Esophagus mucosa (tissue), 1 donor: ENCODE results near the gene MITF. TPM values are rescaled to one million over a fixed set of nuclear protein-coding genes. Genes with fewer than 3 reads are reported as not detected.
A peak's percentile ranks its signal among the peaks of the same experiment; 100 is the strongest.
"Not testable (repeated sequence)": the region's sequence is repeated elsewhere in the genome, so short reads cannot be mapped to it uniquely, and the experiment has no call there.

Source experiments
- ATAC-seq: fragments of 200-7000 bp; cut with Tn5 transposase; one replicate; pipeline ENCODE4 v1.9.1; 2020
- total RNA-seq: library from RNA; stranded (reverse); gene quantifications from one replicate; pipeline ENCODE4 v1.2.4, GENCODE V29; 2023
- donor health status: DM: yes; HTN: yes; CAD: no.

MITF gene
- total RNA-seq, 1 donor from 2014 or later = 2.1 TPM

DNA sequence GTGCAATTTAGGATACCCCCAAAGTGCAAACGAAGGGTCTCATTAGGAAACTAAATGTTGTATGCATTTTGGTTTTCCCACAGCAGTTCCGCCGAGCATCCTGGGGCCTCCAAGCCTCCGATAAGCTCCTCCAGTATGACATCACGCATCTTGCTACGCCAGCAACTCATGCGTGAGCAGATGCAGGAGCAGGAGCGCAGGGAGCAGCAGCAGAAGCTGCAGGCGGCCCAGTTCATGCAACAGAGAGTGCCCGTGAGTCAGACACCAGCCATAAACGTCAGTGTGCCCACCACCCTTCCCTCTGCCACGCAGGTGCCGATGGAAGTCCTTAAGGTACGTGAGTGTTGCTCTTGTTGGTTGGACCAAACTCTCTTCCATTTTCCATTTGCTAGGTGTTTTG lies 139.8 kb downstream of the MITF start:
- no peak for ATAC-seq

DNA sequence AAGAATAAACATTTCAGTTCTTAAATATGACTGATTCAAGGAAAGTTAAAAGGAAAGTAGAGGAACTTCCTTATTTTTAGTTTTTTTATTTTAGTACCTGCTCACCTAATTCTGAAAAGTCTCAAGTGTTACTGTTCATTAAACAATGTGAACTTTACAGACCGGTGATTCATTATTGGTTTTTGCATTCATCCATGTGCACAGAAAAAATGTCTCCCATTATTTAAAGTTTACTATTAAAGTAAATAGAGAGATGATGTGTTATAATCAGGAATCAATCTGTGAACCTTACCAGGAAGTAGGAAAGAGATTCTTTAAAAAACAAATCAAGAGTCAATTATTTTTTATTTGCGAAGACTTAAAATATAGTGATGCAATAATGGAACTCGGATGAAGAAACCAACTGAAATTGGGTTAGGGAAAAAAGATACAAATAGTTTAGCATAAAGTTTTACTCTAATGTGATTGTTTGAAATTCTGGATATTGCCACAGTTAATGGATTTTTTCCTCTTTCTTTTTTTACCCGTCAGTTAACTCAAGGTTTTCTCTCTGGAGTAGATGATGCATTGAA lies 140.9 kb downstream of the MITF start:
- no peak for ATAC-seq

DNA sequence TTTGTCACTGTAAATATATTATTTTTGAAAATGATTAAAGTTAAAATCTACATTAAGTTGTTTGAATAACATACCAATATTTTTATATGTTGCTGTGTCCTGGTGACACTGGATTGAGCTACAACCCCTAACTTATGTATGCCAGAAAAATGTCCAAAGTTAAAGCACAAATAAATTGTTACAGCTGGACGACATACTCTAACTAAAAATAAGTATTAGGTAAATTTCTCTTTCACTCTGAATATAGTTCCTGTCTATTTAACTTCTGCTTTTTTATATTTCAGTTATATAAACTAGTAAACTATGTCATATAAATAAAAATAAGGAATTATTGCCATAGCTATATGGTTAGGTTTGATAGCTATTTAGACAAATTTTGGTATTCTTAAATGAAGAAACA lies 141.8 kb downstream of the MITF start:
- no peak for ATAC-seq

DNA sequence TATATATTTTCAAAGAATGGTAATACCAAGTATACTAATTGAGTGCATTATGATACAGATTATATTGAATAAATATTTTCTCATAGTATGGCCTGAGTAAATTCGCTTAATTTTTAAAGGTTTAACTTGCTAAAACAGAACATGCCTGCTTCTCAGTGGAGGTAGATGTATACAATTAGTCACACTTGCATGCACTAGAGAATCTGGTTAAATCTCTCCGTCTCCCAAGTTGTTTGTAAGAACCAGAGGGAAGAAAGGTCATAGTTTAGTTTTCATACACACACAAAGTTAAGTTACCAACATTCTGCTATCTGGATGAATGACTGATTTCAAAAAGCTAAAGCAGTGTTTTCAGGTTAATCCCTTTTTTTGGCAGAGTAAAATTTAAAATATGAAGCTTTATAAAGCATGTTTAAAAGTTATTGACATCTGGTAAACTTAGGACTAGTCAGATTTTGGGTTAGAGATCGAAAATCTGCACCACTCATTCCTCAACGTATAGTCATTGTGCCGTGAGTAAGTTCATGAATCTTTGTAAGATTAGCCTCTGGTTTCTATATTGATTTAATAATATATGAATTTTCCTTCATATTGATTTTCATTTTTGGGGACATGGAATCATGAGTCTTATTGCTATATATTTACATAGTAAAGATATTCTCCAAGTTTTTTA lies 142.6 kb downstream of the MITF start:
- ATAC-seq = no peak

DNA sequence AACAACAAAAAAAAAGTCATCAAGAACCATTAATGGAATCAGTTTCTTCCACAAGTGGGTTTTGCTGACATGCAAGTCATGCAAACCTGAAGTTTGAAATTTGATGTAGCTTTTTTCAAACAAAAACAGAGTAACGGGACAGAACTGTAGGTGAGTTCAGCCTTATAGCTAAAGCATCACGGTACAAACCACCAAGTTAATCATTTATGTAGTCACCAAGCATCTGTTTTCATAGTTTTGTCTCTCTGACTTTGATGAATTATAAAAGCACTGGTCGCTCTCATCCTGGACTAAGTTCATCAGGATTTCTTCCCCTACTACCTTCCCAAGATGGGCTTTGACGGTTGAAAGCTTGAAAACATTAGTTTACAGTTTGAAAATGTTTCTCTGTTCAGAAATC lies 143.3 kb downstream of the MITF start:
- no peak for ATAC-seq

DNA sequence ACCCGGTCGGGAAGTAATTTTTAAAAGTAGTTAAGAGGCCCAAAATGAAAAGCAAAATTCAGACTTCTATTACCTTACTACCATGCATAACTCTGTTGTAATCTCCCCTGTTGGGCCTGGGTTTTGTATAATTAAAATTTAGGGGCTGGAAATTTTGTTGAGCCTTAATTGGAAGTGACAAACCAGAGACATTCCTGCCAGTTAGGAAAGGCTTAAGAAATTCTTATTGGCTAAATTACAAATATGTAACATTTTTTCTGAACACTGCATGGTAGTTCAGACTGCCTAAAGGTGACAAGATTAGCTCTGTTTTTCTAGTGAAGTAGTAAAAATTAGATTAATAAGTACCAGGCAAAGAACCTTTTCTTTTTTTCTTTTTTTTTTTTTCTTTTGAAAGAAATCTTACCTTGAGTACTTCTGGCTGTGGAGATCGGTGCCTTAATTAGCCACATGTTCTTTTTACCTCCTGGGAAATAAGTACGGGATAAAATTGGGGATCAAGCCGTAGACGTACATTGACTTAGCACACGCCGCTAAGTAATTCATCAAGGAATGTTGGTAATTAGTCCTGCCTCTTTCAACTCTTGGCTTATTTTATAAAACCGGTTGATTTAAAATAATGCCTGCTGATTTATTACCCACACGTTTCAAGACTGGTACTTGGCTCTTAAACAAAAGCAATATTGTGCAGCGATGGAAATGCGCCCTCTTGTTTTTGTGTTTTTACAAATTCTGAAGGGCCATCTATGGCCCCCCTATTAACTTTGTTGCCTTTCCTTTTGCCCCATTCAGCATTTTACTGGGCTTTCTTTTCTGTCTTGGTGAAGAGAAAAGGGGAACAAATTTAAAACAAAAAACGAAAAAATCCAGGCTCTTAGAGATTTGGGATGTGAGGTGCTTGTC lies 149.0 kb downstream of the MITF start:
- ATAC-seq = no peak

DNA sequence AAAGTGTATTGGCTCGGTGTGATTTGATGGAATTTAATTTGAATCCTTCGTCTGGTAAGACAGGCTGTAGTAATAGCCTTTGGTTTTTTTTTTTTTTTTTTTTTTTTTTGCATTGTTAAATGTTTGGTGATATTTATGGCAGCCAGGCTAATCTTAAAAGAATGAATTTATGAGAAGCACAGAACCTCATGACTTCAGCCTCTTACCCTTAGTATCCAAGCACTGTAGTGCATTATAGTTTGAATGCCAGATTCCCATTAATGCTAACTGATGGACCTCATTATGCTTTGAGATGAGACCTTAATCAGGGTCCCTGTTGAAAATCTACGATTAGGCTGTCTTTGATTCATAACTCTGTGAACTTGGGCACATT lies 149.7 kb downstream of the MITF start:
- ATAC-seq = no peak

DNA sequence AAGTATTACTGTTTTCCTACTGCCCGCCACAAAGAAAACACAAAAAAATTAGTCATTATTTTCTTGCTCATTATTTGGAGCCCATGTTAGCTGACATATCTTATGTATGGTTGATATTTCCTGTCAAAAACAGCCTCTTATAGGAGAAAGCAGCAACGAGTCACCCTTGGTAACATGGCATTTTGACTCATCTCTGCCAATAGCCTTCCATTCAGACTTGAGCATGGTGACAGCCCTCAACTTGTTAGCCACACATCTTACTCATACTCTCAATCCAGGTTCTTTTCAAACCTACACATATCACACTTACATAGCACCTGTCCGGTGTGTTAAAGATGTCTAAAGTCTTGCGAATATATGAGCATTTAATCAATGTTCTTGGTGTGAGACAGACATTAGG lies 150.8 kb downstream of the MITF start:
- no peak for ATAC-seq

DNA sequence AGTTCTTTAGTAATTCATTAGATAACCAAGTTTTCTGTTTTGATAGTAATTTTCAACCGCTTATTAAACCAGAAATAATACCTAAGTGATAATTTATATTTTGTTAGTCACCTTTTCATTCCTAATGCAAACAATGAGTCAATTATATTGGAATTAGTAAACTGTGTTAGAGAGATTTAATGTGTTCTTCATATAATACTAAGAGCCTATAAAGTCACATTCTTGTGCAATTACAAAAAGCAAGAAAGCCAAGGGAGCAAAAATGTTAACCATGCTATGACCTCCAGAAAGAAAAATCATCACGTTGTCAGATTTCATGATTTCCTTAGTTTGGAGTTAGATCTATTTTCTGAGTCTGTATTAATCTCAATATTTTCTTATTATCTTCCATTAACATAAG lies 151.4 kb downstream of the MITF start:
- no peak for ATAC-seq

DNA sequence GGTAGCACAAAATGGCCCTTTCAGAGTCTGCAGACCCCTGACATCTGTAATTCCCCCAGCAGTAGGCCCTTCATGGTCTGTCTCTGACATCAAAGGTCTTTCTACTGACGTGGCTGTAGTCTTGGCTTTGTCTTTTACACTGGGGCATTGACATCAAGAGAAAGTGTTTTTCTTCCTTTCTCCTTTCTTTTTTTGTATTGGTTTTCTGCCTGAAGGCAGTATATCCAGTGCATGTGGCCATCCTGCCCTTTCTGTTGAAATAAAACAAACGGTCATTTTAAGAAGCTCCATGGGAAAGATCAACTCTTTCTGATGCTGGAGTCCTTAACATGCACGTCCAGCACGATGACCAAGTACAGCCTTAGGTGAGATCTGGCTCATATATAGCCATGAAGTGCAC lies 153.4 kb downstream of the MITF start:
- no peak for ATAC-seq

DNA sequence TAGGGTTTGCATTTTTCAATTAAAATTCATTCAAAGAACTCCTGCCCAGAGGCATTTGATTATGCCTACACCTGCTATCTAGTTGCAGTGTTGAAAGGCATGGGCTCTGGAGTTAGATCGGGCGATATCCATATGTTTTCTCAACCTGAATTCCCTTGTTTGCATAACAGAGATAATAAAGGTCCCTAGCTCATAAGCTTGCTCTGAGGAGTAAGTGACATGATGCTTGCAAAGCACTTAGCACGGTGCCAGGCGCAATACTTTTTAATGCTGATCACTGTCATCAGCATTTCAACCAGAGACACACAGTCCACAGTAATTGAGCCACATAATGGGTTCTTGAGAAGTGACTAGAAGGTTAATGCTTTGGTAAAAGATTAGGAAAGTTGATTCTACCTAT lies 154.0 kb downstream of the MITF start:
- no peak for ATAC-seq

DNA sequence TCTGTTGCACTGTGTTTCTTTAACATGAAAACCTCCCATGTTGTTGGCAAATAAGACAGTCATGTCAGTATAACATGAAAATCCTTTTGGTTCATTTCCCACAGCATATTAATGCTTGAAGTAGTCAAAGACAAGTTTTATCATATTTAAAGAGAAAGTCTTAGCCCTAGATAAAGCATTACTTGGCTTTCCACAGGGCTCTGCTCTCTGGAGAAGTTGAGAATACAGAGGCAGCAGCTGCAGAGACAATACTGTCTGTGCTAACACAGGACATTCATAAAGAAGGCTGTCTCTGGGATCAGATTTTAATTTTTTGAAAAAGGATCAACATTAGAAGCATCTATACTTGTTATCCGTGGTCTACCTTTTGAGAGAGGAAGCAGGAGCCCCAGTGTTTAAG lies 156.8 kb downstream of the MITF start:
- ATAC-seq = no peak

DNA sequence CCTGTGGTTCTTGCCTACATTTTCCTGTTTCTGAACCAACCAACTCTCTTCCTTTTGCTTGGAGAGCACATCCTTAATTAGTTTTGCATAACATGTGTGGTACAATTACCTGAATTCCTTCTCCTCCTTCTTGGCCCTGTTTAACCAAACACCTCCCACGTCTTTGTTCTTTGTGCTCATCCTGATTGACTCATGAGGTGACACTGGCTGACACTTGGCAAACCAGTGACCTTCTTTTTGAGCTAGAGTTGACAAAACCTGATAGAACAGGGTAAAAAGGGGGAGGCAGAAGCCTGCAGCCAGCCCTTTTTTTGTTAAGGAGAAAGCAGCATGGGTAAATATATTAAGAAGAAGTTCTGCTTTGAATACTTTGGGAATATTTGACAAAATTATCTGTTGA lies 161.1 kb downstream of the MITF start:
- ATAC-seq = no peak

DNA sequence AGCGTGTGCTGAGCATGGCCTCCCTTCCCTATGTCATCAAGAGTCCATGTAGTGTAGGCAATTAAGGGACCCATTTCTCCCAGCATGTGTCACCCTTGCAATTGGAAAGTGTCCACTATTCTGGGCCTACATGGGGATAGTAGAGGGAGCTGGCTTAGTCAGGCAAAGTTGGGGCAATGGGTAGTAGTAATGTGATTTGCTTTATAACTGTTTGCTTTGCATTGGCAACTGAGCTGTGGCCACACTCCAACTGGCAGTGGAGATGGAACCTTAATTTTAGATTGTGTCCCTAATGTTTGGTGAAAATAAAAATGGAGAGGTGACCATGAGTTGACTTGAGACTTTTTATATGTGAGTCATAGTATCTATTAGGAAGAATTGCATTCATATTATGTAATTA lies 162.5 kb downstream of the MITF start:
- no peak for ATAC-seq

DNA sequence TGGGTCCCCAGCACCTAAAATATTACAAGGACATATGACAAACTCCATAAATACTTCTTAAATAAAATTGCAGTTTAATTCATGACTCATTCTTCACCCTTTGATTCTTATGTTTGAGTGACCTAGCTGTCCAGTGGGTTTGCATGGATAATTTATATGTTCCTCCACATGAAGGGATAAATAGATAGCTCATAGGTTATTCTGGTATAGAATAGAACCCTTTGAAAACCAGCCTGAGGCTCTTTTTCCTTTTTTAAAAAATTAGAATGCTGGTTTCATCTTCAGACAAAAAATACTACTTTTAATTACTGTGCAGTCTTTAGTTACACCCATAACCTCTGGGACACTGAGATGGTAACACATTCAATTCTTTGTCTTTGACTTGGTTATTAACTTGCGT lies 163.1 kb downstream of the MITF start:
- no peak for ATAC-seq

DNA sequence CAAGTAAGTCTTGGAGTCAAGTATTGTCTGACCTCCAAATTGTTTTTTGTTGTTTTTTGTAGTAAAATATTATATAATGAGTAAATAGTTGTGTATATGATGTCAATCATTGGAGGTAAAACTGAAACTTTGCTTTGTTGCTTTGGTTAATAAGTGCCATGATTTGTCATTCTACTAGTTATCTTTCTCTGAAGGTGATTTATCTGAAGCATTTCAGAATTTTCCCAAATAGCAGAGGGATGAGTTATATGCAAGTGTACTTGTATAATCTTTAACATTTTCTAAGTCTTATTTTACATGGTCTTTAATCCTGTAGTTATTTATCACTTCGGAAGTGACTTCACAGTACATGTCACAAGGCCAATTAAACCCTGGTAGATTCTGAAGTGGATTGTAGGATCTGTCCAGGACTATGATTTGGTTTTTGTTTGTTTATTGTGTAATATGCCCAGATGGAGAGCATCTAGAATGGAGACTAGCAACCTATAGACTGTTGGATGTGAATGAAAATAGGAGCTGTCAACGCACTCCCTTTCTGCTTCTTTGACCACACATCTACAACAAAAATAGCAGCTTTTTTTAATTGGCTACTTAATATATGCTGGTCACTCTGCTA lies 167.2 kb downstream of the MITF start:
- ATAC-seq = no peak

DNA sequence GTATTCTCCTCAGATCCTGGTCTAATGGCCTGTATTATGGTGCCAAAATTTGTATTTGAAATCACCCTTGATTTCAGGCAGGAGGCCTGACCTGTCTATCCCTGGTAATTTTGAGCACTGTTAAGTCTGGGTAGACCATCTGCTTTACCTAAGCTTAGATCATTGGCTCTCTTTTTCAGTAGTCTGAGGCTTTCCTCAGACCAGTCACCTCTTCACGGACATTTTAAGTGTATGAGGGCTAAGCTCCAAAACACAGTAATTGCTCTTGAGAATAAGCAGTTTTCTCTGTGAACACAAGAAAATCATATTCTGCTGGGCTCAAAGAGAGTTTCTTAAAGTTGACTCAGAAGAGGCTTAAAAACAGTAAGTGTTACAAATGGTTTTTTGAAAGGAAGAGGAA lies 168.3 kb downstream of the MITF start:
- ATAC-seq = no peak

DNA sequence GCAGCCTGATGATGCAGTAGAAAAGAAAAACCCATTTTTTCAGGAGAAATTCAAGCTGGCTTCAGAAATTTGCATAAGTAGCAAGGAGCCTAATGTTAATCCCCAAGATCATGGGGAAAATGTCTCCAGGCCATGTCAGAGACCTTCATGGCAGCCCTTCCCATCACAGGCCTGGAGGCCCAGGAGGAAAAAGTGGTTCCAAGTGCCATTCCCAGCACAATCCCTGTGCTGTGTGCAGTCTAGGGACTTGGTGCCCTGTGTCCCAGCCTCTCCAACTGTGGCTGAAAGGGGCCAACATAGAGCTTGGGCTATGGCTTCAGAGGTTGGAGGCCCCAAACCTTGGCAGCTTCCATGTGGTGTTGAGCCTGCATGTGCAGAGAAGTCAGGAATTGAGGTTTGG lies 170.6 kb downstream of the MITF start:
- not testable (repeated sequence) for ATAC-seq

DNA sequence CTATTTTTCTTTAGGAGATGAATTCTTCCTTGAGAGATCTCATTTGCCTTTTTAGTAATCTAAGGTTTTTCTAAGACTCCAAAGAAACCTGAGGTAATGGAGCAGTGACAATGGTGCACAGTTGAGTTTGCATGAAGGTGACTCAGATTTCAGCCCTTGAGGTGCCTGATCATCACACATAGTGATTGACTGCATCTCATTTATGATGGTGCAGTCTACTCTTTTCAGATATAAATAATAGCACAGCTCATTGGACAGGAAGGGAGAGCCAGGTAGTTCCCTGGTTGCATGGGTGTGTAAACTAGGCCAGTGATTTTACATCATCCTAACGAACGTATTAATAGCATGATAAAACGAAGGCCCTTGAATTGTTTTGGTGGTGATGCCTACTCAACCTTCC lies 174.2 kb downstream of the MITF start:
- ATAC-seq = no peak

DNA sequence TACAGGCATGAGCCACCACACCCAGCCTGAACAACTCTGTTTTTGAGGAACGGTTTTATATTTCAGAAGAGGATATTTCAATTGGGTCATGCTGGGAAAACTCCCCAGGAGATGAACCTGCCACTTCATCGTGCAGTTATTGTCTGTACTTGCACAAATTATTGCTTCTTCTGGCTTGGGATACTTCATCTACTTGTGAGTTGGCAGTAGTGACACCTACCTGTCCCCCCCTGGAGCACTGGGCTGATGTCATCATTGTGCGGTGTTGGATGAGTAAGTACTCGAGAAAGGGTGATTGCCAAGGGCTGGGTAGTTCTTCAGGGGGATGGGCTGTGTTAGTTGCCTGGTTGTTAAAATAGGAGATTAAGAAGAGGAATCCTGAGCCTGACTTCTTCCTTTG lies 175.1 kb downstream of the MITF start:
- peak; percentile 82 for ATAC-seq

DNA sequence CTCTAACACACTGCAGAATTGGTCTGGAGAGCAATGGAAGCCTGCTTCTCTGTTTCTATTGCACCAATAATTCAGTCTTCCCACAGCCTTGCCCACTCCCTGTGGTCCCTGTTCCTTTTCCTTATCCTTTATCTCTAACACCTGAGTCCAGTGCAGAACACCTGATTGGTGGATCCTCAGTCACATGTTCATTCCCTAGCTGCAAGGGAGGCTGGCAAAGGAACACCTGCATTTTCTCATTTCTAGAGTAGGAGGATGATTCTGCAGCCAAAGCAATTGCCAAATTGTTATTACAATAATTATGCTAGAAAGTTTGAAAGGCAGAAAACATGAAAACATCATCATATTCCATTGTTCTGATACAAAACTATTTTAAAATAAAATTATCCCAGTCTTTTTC lies 176.5 kb downstream of the MITF start:
- no peak for ATAC-seq

DNA sequence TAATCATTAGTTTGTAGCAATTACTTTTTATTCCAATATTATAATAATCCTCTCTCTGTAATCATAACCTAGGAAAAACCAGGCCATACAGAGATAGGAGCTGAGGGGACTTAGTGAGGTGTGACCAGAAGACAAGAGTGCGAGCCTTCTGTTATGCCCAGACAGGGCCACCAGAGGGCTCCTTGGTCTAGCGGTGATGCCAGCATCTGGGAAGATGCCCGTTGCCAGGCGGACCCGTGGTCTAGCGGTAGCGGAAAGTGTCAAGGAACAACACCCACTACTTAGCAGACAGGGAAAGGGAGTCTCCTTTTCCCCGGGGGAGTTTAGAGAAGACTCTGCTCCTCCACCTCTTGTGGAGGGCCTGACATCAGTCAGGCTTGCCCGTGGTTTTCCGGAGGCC lies 180.7 kb downstream of the MITF start:
- not testable (repeated sequence) for ATAC-seq

DNA sequence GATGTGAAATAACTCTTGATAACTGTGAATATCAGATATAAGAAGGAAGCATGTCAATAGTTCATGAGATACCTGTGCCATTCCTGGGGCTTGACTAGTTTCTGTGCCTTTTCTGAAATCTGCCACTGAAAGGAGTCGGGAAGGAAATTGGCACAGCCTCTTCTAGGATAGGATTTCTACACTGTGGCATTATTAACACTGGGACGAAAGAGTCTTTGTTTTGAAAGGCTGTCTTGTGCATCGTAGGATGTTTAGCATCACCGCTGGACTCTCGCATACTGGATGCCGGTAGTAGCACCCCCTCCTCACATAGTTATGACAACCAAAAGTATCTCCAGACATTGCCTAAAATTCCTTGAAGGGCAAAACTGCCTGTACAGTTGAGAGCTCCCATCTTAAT lies 182.4 kb downstream of the MITF start:
- ATAC-seq = no peak
